ENCODE data around the gene CSRP1. TPM values are rescaled to one million over a fixed set of nuclear protein-coding genes. Genes with fewer than 3 reads are reported as not detected.

CSRP1 gene
- polyA plus RNA-seq = 100 to 1,000 TPM in 2 of 4 donors, 10 to 100 TPM in 2; 62.1 to 181 (median 112) TPM
- long read RNA-seq, donor 1 = 0 reads
- long read RNA-seq, donor 2, full-length matches to known transcripts = 9 of 9 reads
- long read RNA-seq, donor 2, partial matches to known transcripts = 0 of 9 reads
- long read RNA-seq, donor 2, other reads (novel, unspliced or antisense) = 0 of 9 reads
- long read RNA-seq, donor 3, full-length matches to known transcripts = 30 of 43 reads
- long read RNA-seq, donor 3, partial matches to known transcripts = 13 of 43 reads
- long read RNA-seq, donor 3, other reads (novel, unspliced or antisense) = 0 of 43 reads
- long read RNA-seq, donor 4 = 0 reads
- long read RNA-seq, donor 5, full-length matches to known transcripts = 3 of 3 reads
- long read RNA-seq, donor 5, partial matches to known transcripts = 0 of 3 reads
- long read RNA-seq, donor 5, other reads (novel, unspliced or antisense) = 0 of 3 reads
- long read RNA-seq, donor 6, full-length matches to known transcripts = 52 of 99 reads
- long read RNA-seq, donor 6, partial matches to known transcripts = 47 of 99 reads
- long read RNA-seq, donor 6, other reads (novel, unspliced or antisense) = 0 of 99 reads
- long read RNA-seq, donor 7 = 0 reads
- long read RNA-seq, donor 8, partial matches to known transcripts = 0 of 3 reads
- long read RNA-seq, donor 8, other reads (novel, unspliced or antisense) = 0 of 3 reads
- long read RNA-seq, donor 9, full-length matches to known transcripts = 7 of 7 reads
- long read RNA-seq, donor 9, partial matches to known transcripts = 0 of 7 reads
- long read RNA-seq, donor 9, other reads (novel, unspliced or antisense) = 0 of 7 reads
- long read RNA-seq, donor 10, full-length matches to known transcripts = 109 of 129 reads
- long read RNA-seq, donor 10, partial matches to known transcripts = 20 of 129 reads
- long read RNA-seq, donor 10, other reads (novel, unspliced or antisense) = 0 of 129 reads

GRCh38 chr1:201506557-201507359 is at the start of gene CSRP1:
Gene CSRP1 (minus strand): TSS chr1:201507123. CDS start chr1:201496303, 10,820 bp downstream.
- H3K27me3 ChIP-seq (ENCODE audit: control insufficient read depth in 3 of 3, insufficient read depth in 3 of 3, low read length in 3 of 3) = no peaks in the 10 kb centered on the region
- H3K36me3 ChIP-seq (ENCODE audit: control insufficient read depth in 3 of 3, insufficient read depth in 2 of 3, low read depth in 1 of 3, low read length in 3 of 3) = peaks cover 0 to 9% (median 0%) of the 10 kb centered on the region in 3 donors
- peaks cover 4 to 48% (median 4%) of the 10 kb centered on the region in 3 donors for H3K4me1 ChIP-seq (ENCODE audit: control insufficient read depth in 3 of 3, insufficient read depth in 2 of 3, low read depth in 1 of 3, low read length in 2 of 3)
- H3K4me3 ChIP-seq (ENCODE audit: low read depth in 1 of 3, low read length in 3 of 3) = peak within 1 kb of the TSS; percentile 66 to 88 (median 80)
- WGBS, 3 donors = 1% methylated on average over 61 to 71 of the region's 71 CpGs
- peak within 1 kb of the TSS; percentile 79 to 81 (median 81) for H3K27ac ChIP-seq (ENCODE audit: low read depth in 1 of 3, low read length in 2 of 3)
- FAIRE-seq (no peak), DNase-seq (peak; percentile 85 to 94)
- H3K9me3 ChIP-seq (ENCODE audit: control insufficient read depth in 2 of 2, insufficient read depth in 1 of 2, low read depth in 1 of 2, low read length in 1 of 2) = no peaks in the 10 kb centered on the region

- H3K4me1 ChIP-seq (ENCODE audit: control insufficient read depth in 3 of 3, insufficient read depth in 2 of 3, low read depth in 1 of 3, low read length in 2 of 3) = no peaks in the 10 kb centered on the region
- DNase-seq = no peak
- 67 to 71% (median 69%) methylated on average over 9 of the region's 9 CpGs for WGBS, 3 donors
- H3K27ac ChIP-seq (ENCODE audit: low read depth in 1 of 3, low read length in 2 of 3) = peak overlapping the region in 1 of 3 donors; percentile 21
- no peak for FAIRE-seq
- H3K27me3 ChIP-seq (ENCODE audit: control insufficient read depth in 3 of 3, insufficient read depth in 3 of 3, low read length in 3 of 3) = no peaks in the 10 kb centered on the region
- H3K36me3 ChIP-seq (ENCODE audit: control insufficient read depth in 3 of 3, insufficient read depth in 2 of 3, low read depth in 1 of 3, low read length in 3 of 3) = no peaks in the 10 kb centered on the region
- no peak overlapping the region for H3K4me3 ChIP-seq (ENCODE audit: low read depth in 1 of 3, low read length in 3 of 3)
- H3K9me3 ChIP-seq (ENCODE audit: control insufficient read depth in 2 of 2, insufficient read depth in 1 of 2, low read depth in 1 of 2, low read length in 1 of 2) = no peaks in the 10 kb centered on the region
Measured at GRCh38 chr1:201555593-201555945, 48.6 kb upstream of the CSRP1 start.

GRCh38 chr1:201554789-201555592 is 48.1 kb upstream of the CSRP1 start:
- Histone ChIP-seq H3K9me3 (ENCODE audit: control insufficient read depth in 2 of 2, insufficient read depth in 1 of 2, low read depth in 1 of 2, low read length in 1 of 2) (no peaks in the 10 kb centered on the region), H3K4me1 (ENCODE audit: control insufficient read depth in 3 of 3, insufficient read depth in 2 of 3, low read depth in 1 of 3, low read length in 2 of 3) (no peaks in the 10 kb centered on the region), H3K27ac (ENCODE audit: low read depth in 1 of 3, low read length in 2 of 3) (peak overlapping the region in 1 of 3 donors; percentile 32), H3K36me3 (ENCODE audit: control insufficient read depth in 3 of 3, insufficient read depth in 2 of 3, low read depth in 1 of 3, low read length in 3 of 3) (no peaks in the 10 kb centered on the region), H3K4me3 (ENCODE audit: low read depth in 1 of 3, low read length in 3 of 3) (no peak overlapping the region), H3K27me3 (ENCODE audit: control insufficient read depth in 3 of 3, insufficient read depth in 3 of 3, low read length in 3 of 3) (no peaks in the 10 kb centered on the region)
- FAIRE-seq = no peak
- WGBS, 3 donors = 79 to 87% (median 82%) methylated on average over 7 of the region's 7 CpGs
- no peak for DNase-seq

GRCh38 chr1:201554190-201554600 is 47.3 kb upstream of the CSRP1 start:
- WGBS, 3 donors = 59 to 77% (median 66%) methylated on average over 10 of the region's 10 CpGs
- no peaks in the 10 kb centered on the region for H3K27me3 ChIP-seq (ENCODE audit: control insufficient read depth in 3 of 3, insufficient read depth in 3 of 3, low read length in 3 of 3)
- no peaks in the 10 kb centered on the region for H3K4me1 ChIP-seq (ENCODE audit: control insufficient read depth in 3 of 3, insufficient read depth in 2 of 3, low read depth in 1 of 3, low read length in 2 of 3)
- FAIRE-seq (no peak), DNase-seq (no peak)
- no peaks in the 10 kb centered on the region for H3K36me3 ChIP-seq (ENCODE audit: control insufficient read depth in 3 of 3, insufficient read depth in 2 of 3, low read depth in 1 of 3, low read length in 3 of 3)
- H3K27ac ChIP-seq (ENCODE audit: low read depth in 1 of 3, low read length in 2 of 3) = peak overlapping the region in 1 of 3 donors; percentile 55
- H3K4me3 ChIP-seq (ENCODE audit: low read depth in 1 of 3, low read length in 3 of 3) = no peak overlapping the region
- H3K9me3 ChIP-seq (ENCODE audit: control insufficient read depth in 2 of 2, insufficient read depth in 1 of 2, low read depth in 1 of 2, low read length in 1 of 2) = no peaks in the 10 kb centered on the region

- H3K27ac ChIP-seq (ENCODE audit: low read depth in 1 of 3, low read length in 2 of 3) = peak overlapping the region in 1 of 3 donors; percentile 55
- FAIRE-seq = no peak
- H3K36me3 ChIP-seq (ENCODE audit: control insufficient read depth in 3 of 3, insufficient read depth in 2 of 3, low read depth in 1 of 3, low read length in 3 of 3) = no peaks in the 10 kb centered on the region
- no peaks in the 10 kb centered on the region for H3K9me3 ChIP-seq (ENCODE audit: control insufficient read depth in 2 of 2, insufficient read depth in 1 of 2, low read depth in 1 of 2, low read length in 1 of 2)
- 65 to 88% (median 75%) methylated on average over 8 of the region's 8 CpGs for WGBS, 3 donors
- H3K4me3 ChIP-seq (ENCODE audit: low read depth in 1 of 3, low read length in 3 of 3) = no peak overlapping the region
- H3K27me3 ChIP-seq (ENCODE audit: control insufficient read depth in 3 of 3, insufficient read depth in 3 of 3, low read length in 3 of 3) = no peaks in the 10 kb centered on the region
- H3K4me1 ChIP-seq (ENCODE audit: control insufficient read depth in 3 of 3, insufficient read depth in 2 of 3, low read depth in 1 of 3, low read length in 2 of 3) = no peaks in the 10 kb centered on the region
- DNase-seq = no peak
Measured at GRCh38 chr1:201553496-201554189, 46.7 kb upstream of the CSRP1 start.

GRCh38 chr1:201552941-201553351 is 46.0 kb upstream of the CSRP1 start:
- H3K27ac ChIP-seq (ENCODE audit: low read depth in 1 of 3, low read length in 2 of 3) = peak overlapping the region in 1 of 3 donors; percentile 55

More at GRCh38 chr1:201552941-201553351, 46.0 kb upstream of the CSRP1 start:
- no peaks in the 10 kb centered on the region for H3K36me3 ChIP-seq (ENCODE audit: control insufficient read depth in 3 of 3, insufficient read depth in 2 of 3, low read depth in 1 of 3, low read length in 3 of 3)
- H3K4me3 ChIP-seq (ENCODE audit: low read depth in 1 of 3, low read length in 3 of 3) = no peak overlapping the region
- 71 to 79% (median 73%) methylated on average over 5 of the region's 5 CpGs for WGBS, 3 donors
- DNase-seq (no peak), FAIRE-seq (no peak)
- no peaks in the 10 kb centered on the region for H3K9me3 ChIP-seq (ENCODE audit: control insufficient read depth in 2 of 2, insufficient read depth in 1 of 2, low read depth in 1 of 2, low read length in 1 of 2)
- no peaks in the 10 kb centered on the region for H3K4me1 ChIP-seq (ENCODE audit: control insufficient read depth in 3 of 3, insufficient read depth in 2 of 3, low read depth in 1 of 3, low read length in 2 of 3)
- H3K27me3 ChIP-seq (ENCODE audit: control insufficient read depth in 3 of 3, insufficient read depth in 3 of 3, low read length in 3 of 3) = peaks cover 0 to 2% (median 0%) of the 10 kb centered on the region in 3 donors
